NCI-H187 treated with DMSO at 0.1 percent for 48 hours (cell line): ENCODE measurements around the gene C15orf39.

Experiments used
- DNase-seq: peaks from one replicate; lab custom pipeline; 2025; lab: John Stamatoyannopoulos, UW

The C15orf39 gene

GRCh38 chr15:75172284-75172820 lies 29.3 kb upstream of the C15orf39 start:
- DNase-seq, result no peak

GRCh38 chr15:75174102-75174501 lies 27.6 kb upstream of the C15orf39 start:
- DNase-seq, result no peak

DNA sequence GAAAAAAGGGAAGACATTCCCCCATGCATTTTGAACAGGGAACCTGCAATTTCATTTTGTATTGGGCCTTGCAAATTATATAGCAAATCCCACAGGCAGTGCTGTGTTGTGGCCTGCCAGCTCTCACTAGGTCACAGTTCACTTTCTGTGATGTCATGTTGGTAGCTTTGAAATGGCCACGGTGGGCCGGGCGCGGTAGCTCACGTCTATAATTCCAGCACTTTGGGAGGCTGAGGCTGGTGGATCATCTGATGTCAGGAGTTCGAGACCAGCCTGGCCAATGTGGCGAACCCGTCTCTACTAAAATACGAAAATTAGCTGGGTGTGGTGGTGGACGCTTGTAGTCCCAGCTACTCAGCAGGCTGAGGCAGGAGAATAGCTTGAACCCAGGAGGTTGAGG lies 27.0 kb upstream of the C15orf39 start:
- DNase-seq, result no peak

GRCh38 chr15:75176396-75176761 lies 25.3 kb upstream of the C15orf39 start:
- no peak for DNase-seq

DNA sequence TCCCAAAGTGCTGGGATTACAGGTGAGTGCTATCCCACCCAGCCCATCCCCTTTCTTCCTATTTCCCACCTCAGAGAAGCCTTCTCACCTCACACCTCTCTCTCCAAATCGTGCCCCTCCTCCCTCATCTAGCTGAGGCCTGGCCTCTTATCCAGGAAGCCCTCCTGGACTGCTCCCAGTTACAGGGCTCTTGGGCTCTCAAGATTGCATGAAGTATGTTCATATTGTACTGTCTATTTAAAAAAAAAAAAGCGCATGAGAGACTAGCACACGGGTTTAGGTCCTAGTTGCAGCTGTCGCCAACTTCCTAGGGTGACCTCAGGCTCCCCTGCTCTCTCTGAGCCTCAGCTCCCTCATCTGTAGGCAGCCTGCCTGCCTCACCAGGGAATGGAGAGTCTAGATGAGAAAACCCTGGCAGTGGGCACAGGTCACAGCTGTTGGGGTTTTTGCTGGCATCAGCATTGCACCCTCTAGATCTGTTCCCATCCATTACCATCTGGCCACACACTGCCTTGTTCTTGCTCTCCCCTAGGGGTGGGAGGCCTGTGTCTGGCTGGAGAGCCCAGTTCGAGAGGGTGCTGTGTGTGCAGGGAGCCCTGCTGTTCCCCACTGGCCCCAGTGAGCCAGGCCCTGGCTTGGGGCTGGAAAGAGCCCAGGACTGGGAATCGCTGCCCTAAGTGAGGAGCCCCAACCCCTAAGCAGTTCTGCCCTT lies 24.2 kb upstream of the C15orf39 start:
- no peak for DNase-seq

- no peak for DNase-seq
Observed at GRCh38 chr15:75178171-75178937, 23.3 kb upstream of the C15orf39 start.

GRCh38 chr15:75178938-75179745 lies 22.5 kb upstream of the C15orf39 start:
- DNase-seq, result no peak

GRCh38 chr15:75179746-75180140 lies 21.9 kb upstream of the C15orf39 start:
- no peak for DNase-seq

DNA sequence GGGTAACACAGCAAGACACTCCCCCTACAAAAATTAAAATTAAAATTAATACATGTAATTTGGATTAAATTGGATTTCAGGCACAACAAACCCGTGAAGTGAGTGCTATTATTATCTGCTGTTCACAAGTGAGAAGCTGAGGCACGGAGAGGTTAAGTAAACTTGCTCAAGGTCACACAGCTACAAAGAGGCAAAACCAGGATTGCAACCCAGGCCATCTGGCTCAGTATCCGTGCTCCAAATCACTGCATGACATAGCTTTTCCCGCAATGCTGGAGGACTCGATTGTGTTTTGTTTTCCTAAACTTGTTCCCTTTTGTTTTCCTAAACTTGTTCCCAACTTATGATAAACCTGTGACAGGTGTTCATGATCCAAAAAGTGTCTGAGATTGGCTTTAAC lies 19.9 kb upstream of the C15orf39 start:
- DNase-seq, result no peak

GRCh38 chr15:75182187-75183131 lies 19.2 kb upstream of the C15orf39 start:
- no peak for DNase-seq

DNA sequence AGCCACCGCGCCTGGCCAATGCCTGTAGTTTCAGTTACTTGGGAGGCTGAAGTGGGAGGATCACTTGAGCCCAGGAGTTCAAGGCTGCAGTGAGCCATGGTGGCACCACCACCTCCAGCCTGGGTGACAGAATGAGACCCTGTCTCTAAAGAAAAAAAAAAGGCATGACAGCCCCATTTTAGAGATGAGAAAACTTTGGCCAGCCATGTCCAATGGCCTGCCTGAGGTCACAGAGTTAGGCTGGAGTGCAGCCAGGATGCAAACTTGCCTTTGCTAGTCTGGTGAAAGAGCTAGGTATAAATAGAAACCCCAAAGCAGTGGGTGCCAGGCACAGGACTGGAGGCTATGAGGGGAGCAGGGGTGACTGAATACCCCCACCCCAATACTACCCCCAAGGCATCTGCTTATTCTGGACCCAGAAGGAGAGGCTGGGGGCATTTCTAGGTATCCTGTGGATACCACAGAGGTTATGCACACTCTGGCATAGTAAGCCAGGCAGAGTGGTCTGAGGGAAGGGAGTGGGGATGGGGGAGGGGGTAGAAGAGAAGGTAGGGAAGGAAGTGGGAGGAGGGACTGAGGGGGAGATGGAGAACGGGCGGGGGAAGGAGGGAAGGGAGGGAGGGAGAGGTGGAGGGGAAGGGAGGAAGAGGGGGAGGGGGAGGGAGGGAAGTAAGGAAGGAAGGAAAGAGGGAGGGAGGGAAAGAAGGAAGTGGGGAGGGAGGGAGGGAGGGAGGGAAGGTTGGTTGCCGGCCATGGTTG lies 16.2 kb upstream of the C15orf39 start:
- no peak for DNase-seq

DNA sequence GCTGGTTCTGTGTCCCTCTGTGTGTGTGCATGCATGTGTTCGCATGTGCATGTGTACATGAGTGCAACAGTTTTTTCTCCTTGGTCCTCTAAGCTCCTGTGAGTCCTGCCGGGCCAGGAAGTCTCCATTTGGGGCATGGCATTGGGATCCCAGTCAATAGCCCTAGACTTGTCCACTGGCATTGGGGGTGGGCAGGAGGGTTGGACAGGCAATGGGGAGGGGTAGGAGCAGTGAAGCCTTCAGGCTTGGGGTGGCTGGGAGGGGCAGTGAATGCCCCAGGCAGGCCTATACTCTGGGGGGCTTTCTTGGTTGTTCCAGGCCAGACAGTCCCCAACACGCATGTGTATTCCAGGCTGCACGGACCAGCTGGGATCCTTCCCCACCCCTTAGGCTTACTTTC lies 15.6 kb upstream of the C15orf39 start:
- no peak for DNase-seq

DNA sequence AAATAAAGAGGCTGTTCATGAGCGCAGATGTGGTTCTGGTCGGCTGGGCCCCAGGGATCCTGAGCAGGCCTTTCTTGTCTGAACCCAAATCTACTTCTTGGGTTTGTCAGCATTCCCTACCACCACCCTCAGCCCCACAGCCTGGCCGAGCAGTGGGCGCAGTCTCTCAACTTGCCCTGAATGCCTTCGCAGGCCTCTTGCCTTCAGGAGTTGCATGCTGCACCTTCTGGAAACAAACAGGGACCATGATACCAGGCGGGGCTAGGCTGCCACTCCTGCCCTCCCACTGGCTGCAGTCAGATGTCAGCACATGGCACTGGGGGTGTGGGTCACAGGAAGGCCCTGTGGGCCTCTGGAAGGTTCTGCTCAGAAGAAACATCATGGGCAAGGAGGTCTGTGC lies 13.2 kb upstream of the C15orf39 start:
- no peak for DNase-seq

DNA sequence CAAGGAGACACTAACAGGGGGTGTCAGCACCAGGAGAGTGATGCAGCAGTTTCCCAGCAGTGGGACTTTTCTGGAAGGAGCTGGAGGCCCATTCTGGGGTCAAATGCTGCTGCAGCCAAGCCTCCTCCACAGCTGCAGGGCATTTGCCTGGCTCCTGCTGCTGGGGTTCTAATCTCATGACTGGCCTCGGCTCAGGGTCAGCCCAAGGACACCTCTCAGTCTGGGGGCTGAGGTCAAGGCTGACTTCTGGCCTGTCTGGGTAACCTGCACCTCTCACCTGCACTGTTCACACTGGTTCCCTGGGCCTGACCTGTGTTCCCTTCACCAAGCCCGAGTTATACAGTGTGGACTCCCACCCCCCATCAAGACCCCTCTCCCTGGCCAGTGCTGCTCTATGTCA lies 10.4 kb upstream of the C15orf39 start:
- no peak for DNase-seq

DNA sequence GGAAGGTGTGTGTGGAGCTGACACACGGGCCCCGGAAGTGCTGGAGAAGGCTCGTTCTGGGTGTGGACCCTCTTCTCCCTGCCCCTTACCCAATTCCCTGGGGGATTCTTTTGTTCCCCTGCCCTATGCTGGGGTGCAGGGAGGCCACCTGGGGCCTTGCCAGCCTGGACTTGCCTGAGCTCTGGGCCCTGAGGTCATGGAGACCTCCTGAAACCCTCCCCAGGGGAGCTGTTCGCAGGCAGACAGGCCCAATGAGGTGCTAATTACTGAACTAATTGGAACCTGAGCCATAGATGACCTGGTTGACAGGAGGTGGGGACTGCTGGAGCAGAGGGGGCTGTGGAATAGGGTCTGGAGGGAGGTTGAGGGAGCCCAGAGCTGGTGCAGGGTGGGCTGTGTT lies 9.4 kb upstream of the C15orf39 start:
- no peak for DNase-seq

DNA sequence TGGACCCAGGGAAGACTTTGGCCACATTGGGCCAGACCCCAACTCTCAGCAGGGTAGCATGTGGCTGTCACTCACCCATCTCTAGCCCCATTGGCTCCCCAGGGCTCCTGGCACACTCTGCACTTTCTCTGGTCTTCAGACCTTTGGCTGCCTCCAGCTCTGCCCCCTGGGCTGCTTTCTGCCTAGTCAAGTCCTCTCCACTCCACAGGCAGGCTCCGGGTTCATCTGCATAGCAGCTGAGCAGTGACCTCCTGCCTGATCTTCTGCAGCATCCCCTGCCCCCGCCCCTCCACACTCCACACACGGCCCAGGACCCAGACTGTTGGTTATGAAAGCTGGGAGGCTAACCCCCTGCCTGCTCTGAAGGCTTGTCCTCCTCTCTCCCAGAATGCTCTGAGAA lies 8.4 kb upstream of the C15orf39 start:
- no peak for DNase-seq

GRCh38 chr15:75193976-75194375 lies 7.7 kb upstream of the C15orf39 start:
- no peak for DNase-seq

DNA sequence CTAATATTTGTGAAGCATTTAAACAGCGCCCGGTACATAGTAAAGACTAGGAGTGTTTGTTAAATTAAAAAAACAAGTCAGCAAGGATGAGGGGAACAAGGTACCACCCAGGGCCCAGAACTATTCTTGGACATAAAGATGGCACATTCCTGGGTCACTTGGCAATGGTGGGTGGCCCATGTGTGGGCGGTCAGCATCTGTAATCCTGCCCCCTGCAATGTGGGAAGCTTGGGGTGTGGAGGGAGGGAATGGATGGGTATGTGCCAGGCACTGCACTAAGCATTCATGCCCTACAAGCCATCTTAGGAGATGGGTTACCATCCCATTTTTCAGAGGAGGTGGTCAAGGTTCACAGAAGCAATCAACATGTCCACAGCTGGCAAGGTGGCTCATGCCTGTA lies 7.3 kb upstream of the C15orf39 start:
- no peak for DNase-seq

DNA sequence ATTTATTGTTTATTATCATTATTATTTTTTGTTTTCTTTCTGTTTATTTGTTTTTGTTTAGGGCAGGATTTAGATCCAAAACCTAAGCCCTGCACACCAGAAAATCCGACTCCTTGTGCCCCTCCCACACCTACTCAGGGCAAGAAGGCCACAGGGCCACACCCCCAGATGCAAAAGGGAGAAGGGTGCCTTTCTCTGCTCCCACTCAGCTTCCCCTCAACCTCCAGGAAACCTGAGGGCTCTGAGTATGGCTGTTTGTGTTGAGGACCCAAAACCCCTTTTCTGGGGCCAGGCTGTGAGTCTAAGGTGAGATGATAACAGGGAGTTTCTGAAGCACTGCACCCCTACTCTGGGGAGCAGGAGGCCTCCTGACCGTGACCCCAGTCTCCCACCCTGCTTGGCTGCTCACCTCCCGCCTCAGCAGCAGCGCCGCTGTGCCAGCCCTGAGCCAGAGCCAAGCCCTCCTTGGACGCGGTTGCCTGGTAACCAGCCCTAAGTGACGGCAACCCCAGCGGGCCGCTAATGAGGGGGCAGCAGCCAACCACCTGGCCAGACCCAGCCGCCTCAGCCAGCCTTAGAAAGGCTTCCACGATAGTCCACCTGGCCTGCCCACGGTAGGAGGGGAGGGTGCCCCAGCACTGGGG lies 6.4 kb upstream of the C15orf39 start:
- no peak for DNase-seq

- no peak for DNase-seq
Observed at GRCh38 chr15:75195766-75196241, 5.9 kb upstream of the C15orf39 start.
